ENCODE data around the gene ACR.

Gene ACR

DNA sequence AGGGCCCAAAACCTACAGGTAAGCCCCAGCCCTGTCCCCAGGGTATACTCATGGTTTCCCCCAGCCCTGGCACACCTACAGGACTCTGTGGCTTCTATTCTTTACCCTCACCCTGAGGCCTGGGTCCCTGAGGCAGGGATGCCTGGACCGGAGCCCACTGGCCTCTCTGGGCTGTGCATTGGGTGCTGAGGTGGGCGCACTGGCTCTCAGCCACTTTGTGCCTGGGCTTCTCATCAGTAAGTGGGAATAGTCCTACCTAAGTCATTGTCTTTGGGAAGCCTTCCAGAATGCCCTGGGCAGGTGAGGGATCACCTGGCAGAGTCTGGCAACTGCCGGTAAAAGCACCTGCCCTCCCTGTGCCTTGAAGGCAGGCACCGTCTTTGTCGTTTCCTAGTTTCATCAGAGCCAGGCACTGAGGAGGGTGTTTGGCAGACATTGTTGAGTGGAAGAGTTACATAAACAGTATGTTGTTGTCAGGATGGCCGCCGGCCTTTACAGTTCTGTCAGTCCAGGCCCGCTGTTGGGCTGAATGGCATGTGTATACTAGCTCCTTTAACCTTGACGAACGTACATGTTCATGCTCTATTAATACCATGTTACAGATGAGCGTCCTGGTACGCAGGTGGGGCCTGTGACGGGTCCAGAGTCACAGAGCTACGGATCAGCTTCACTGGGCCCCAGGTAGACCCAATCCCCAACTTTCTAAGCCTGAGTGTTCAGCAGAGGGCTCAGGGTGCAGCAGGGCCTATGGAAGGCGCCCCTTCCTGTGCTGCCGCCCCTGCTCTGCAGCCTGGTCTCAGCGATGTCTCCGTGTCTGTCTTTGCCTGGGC lies 42.4 kb upstream of the ACR start:
- no peaks in the 10 kb centered on the region for H3K9me2 ChIP-seq (replicated peaks; ENCODE audit: insufficient read depth, low read length)
- no peak overlapping the region for H3K27ac ChIP-seq (ENCODE audit: low read depth, low read length)
- H3K36me3 ChIP-seq (ENCODE audit: low read length) = no peaks in the 10 kb centered on the region
- H2AFZ ChIP-seq (ENCODE audit: low read depth, low read length, severe bottlenecking) = no peak overlapping the region
- H3K4me2 ChIP-seq (ENCODE audit: low read depth, low read length, poor library complexity, severe bottlenecking) = no peak overlapping the region
- TF ChIP-seq EZH2phosphoT487 (conservative IDR thresholded peaks at IDR 0.05; ENCODE audit: low read length) = no peak
- TF ChIP-seq, protein P1, sequence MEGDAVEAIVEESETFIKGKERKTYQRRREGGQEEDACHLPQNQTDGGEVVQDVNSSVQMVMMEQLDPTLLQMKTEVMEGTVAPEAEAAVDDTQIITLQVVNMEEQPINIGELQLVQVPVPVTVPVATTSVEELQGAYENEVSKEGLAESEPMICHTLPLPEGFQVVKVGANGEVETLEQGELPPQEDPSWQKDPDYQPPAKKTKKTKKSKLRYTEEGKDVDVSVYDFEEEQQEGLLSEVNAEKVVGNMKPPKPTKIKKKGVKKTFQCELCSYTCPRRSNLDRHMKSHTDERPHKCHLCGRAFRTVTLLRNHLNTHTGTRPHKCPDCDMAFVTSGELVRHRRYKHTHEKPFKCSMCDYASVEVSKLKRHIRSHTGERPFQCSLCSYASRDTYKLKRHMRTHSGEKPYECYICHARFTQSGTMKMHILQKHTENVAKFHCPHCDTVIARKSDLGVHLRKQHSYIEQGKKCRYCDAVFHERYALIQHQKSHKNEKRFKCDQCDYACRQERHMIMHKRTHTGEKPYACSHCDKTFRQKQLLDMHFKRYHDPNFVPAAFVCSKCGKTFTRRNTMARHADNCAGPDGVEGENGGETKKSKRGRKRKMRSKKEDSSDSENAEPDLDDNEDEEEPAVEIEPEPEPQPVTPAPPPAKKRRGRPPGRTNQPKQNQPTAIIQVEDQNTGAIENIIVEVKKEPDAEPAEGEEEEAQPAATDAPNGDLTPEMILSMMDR (IDR thresholded peaks at IDR 0.05; ENCODE audit: insufficient read depth, low read length, poor library complexity, severe bottlenecking) = no peak
- H3F3A ChIP-seq (ENCODE audit: insufficient read depth) = no peaks in the 10 kb centered on the region
- no peaks in the 10 kb centered on the region for H3K9me3 ChIP-seq (ENCODE audit: insufficient read depth, low read length)
- H3K9ac ChIP-seq (ENCODE audit: low read length) = no peak overlapping the region
- H3K4me3 ChIP-seq (ENCODE audit: insufficient read depth, low read length, poor library complexity, severe bottlenecking) = no peak overlapping the region
- H3K79me2 ChIP-seq (ENCODE audit: insufficient read depth, low read length) = no peaks in the 10 kb centered on the region
- no peaks in the 10 kb centered on the region for H4K20me1 ChIP-seq (ENCODE audit: low read depth, low read length)
- H3K27me3 ChIP-seq (ENCODE audit: low read length) = no peaks in the 10 kb centered on the region

- TF ChIP-seq, protein P1 (IDR thresholded peaks at IDR 0.05; ENCODE audit: insufficient read depth, low read length, poor library complexity, severe bottlenecking) = no peak
- TF ChIP-seq EZH2phosphoT487 (conservative IDR thresholded peaks at IDR 0.05; ENCODE audit: low read length) = no peak
- Histone ChIP-seq H3K27ac (ENCODE audit: low read depth, low read length) (no peak overlapping the region), H3K9me2 (replicated peaks; ENCODE audit: insufficient read depth, low read length) (no peaks in the 10 kb centered on the region), H3K4me2 (ENCODE audit: low read depth, low read length, poor library complexity, severe bottlenecking) (no peak overlapping the region), H4K20me1 (ENCODE audit: low read depth, low read length) (no peaks in the 10 kb centered on the region), H3K79me2 (ENCODE audit: insufficient read depth, low read length) (no peaks in the 10 kb centered on the region), H3F3A (ENCODE audit: insufficient read depth) (no peaks in the 10 kb centered on the region), H3K4me3 (ENCODE audit: insufficient read depth, low read length, poor library complexity, severe bottlenecking) (no peak overlapping the region), H3K9me3 (ENCODE audit: insufficient read depth, low read length) (no peaks in the 10 kb centered on the region), H3K9ac (ENCODE audit: low read length) (no peak overlapping the region), H3K36me3 (ENCODE audit: low read length) (no peaks in the 10 kb centered on the region), H3K27me3 (ENCODE audit: low read length) (no peaks in the 10 kb centered on the region), H2AFZ (ENCODE audit: low read depth, low read length, severe bottlenecking) (no peak overlapping the region)
These were observed 41.7 kb upstream of the ACR start for GRCh38 chr22:50696251-50696798.

DNA sequence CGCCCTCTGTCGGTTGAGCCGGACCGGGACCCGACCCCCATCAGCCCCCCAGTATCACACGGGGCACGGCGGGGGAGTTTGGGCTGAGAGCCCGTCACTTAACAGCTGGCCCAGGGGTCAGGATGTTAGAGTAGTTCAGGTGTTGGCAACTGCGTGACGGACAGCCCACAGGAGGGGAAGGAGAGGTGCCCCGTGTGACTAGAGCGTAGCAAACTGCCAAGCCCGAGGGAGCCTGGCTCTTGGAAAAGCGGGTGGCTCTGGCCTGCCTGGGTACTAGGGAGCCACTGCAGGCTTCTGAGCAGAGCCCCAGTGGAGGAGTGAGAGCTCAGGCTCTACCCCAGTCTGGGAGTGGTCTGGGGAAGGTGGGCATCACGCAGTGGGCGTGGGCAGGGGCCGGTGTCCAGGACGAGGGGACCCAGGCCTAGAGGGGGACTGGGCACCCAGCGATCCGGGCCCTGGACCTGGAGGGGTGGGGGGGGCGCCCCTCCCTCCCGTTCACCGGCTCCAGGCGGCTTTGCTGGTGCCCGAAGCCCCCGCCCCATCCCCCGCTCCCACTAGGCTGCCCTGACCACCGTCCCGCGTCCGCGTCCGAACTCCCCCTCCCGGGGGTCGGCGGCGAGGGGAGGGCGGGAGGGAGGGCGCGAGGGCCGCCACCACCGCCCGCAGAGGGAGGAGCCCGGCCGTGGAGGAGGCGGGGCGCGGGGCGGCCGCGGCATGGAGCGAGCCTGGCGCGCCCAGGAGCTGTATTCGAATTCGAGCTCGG lies 41.0 kb upstream of the ACR start:
- no peak overlapping the region for H3K4me3 ChIP-seq (ENCODE audit: insufficient read depth, low read length, poor library complexity, severe bottlenecking)
- no peak overlapping the region for H3K27ac ChIP-seq (ENCODE audit: low read depth, low read length)
- no peaks in the 10 kb centered on the region for H4K20me1 ChIP-seq (ENCODE audit: low read depth, low read length)
- H2AFZ ChIP-seq (ENCODE audit: low read depth, low read length, severe bottlenecking) = no peak overlapping the region
- no peaks in the 10 kb centered on the region for H3K36me3 ChIP-seq (ENCODE audit: low read length)
- TF ChIP-seq, protein P1 (IDR thresholded peaks at IDR 0.05; ENCODE audit: insufficient read depth, low read length, poor library complexity, severe bottlenecking) = no peak
- TF ChIP-seq EZH2phosphoT487 (conservative IDR thresholded peaks at IDR 0.05; ENCODE audit: low read length) = no peak
- H3K79me2 ChIP-seq (ENCODE audit: insufficient read depth, low read length) = no peaks in the 10 kb centered on the region
- H3K9ac ChIP-seq (ENCODE audit: low read length) = no peak overlapping the region
- H3F3A ChIP-seq (ENCODE audit: insufficient read depth) = no peaks in the 10 kb centered on the region
- no peak overlapping the region for H3K4me2 ChIP-seq (ENCODE audit: low read depth, low read length, poor library complexity, severe bottlenecking)
- no peaks in the 10 kb centered on the region for H3K9me2 ChIP-seq (replicated peaks; ENCODE audit: insufficient read depth, low read length)
- H3K9me3 ChIP-seq (ENCODE audit: insufficient read depth, low read length) = no peaks in the 10 kb centered on the region
- H3K27me3 ChIP-seq (ENCODE audit: low read length) = no peaks in the 10 kb centered on the region
